Measurements from ENCODE around the gene GDPD3. TPM values are rescaled to one million over a fixed set of nuclear protein-coding genes. Genes with fewer than 3 reads are reported as not detected.

The GDPD3 gene
- total and polyA plus RNA-seq, 2 of the 13 experiments (the other 11 are each of a cell fraction or from before 2014, with no cell fraction given): 18.7 to 20.6 TPM

DNA sequence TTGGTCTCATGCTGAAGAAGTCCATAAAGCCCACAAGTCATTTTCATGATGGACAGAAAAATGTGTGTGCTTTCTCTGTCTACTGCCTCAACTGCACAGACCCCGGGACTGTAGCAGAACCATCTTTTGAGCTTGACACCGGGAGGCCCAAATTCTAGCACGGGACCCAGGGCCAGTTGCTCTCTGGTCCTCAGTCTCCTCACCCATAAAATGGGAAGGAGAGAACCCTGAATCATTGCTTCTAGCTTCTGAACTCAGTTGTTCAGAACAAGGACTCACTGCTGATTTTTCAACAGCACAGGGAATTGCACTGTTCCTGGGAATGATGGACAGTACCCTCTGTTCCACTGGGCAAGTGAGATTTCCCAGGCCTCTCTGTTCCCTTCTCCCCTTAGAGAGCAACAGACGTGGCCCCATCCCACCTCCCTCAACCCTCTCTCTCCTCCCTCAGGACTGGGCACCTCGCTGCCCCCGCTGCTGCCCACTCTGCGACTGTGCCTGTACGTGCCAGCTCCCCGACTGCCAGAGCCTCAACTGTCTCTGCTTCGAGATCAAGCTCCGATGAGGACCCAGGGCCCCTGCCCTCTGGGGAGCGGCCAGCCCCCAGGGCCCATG, 50.0 kb downstream of the GDPD3 start (continued):
- TF ChIP-seq, protein P1, sequence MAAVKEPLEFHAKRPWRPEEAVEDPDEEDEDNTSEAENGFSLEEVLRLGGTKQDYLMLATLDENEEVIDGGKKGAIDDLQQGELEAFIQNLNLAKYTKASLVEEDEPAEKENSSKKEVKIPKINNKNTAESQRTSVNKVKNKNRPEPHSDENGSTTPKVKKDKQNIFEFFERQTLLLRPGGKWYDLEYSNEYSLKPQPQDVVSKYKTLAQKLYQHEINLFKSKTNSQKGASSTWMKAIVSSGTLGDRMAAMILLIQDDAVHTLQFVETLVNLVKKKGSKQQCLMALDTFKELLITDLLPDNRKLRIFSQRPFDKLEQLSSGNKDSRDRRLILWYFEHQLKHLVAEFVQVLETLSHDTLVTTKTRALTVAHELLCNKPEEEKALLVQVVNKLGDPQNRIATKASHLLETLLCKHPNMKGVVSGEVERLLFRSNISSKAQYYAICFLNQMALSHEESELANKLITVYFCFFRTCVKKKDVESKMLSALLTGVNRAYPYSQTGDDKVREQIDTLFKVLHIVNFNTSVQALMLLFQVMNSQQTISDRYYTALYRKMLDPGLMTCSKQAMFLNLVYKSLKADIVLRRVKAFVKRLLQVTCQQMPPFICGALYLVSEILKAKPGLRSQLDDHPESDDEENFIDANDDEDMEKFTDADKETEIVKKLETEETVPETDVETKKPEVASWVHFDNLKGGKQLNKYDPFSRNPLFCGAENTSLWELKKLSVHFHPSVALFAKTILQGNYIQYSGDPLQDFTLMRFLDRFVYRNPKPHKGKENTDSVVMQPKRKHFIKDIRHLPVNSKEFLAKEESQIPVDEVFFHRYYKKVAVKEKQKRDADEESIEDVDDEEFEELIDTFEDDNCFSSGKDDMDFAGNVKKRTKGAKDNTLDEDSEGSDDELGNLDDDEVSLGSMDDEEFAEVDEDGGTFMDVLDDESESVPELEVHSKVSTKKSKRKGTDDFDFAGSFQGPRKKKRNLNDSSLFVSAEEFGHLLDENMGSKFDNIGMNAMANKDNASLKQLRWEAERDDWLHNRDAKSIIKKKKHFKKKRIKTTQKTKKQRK (IDR thresholded peaks at IDR 0.05; ENCODE audit: low read length): no peak
- TF ChIP-seq FOXO1 (CRISPR knock-in tag; IDR thresholded peaks at IDR 0.05) (no peak; the same call in 1 of the 2 replicates), ZBTB7A (CRISPR knock-in tag; IDR thresholded peaks at IDR 0.05) (no peak), IRF2 (CRISPR knock-in tag; IDR thresholded peaks at IDR 0.05) (0 out of 2 replicates have a peak, but pooled peaks have one; percentile 17), ZSCAN22 (CRISPR knock-in tag; IDR thresholded peaks at IDR 0.05) (no peak), ZBTB38 (CRISPR knock-in tag; IDR thresholded peaks at IDR 0.05) (no peak), ZKSCAN8 (CRISPR knock-in tag; IDR thresholded peaks at IDR 0.05; ENCODE audit: borderline replicate concordance) (no peak), CBX2 (IDR thresholded peaks at IDR 0.05; ENCODE audit: low read depth, low read length) (no peak), CBX2 (CRISPR knock-in tag; IDR thresholded peaks at IDR 0.05; ENCODE audit: low read depth) (no peak), ZFP41 (CRISPR knock-in tag; IDR thresholded peaks at IDR 0.05; ENCODE audit: borderline replicate concordance) (peak; percentile 20; the same call in 1 of the 2 replicates), ZNF230 (CRISPR knock-in tag; IDR thresholded peaks at IDR 0.05) (no peak), ZNF136 (CRISPR knock-in tag; IDR thresholded peaks at IDR 0.05; ENCODE audit: low read depth) (no peak), MBD4 (IDR thresholded peaks at IDR 0.05; ENCODE audit: borderline replicate concordance, low read length) (no peak), ZNF317 (CRISPR knock-in tag; IDR thresholded peaks at IDR 0.05) (no peak), NCOA2 (CRISPR knock-in tag; IDR thresholded peaks at IDR 0.05) (0 out of 2 replicates have a peak, but pooled peaks have one; percentile 9), PRMT3 (CRISPR knock-in tag; IDR thresholded peaks at IDR 0.05; ENCODE audit: borderline replicate concordance, low read depth) (no peak), REPIN1 (CRISPR knock-in tag; IDR thresholded peaks at IDR 0.05; ENCODE audit: borderline replicate concordance, low read depth) (no peak)
- TF ChIP-seq, protein P2, sequence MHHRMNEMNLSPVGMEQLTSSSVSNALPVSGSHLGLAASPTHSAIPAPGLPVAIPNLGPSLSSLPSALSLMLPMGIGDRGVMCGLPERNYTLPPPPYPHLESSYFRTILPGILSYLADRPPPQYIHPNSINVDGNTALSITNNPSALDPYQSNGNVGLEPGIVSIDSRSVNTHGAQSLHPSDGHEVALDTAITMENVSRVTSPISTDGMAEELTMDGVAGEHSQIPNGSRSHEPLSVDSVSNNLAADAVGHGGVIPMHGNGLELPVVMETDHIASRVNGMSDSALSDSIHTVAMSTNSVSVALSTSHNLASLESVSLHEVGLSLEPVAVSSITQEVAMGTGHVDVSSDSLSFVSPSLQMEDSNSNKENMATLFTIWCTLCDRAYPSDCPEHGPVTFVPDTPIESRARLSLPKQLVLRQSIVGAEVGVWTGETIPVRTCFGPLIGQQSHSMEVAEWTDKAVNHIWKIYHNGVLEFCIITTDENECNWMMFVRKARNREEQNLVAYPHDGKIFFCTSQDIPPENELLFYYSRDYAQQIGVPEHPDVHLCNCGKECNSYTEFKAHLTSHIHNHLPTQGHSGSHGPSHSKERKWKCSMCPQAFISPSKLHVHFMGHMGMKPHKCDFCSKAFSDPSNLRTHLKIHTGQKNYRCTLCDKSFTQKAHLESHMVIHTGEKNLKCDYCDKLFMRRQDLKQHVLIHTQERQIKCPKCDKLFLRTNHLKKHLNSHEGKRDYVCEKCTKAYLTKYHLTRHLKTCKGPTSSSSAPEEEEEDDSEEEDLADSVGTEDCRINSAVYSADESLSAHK (CRISPR knock-in tag; IDR thresholded peaks at IDR 0.05; ENCODE audit: borderline replicate concordance): no peak
- TF ChIP-seq, protein P3, sequence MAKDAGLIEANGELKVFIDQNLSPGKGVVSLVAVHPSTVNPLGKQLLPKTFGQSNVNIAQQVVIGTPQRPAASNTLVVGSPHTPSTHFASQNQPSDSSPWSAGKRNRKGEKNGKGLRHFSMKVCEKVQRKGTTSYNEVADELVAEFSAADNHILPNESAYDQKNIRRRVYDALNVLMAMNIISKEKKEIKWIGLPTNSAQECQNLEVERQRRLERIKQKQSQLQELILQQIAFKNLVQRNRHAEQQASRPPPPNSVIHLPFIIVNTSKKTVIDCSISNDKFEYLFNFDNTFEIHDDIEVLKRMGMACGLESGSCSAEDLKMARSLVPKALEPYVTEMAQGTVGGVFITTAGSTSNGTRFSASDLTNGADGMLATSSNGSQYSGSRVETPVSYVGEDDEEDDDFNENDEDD (CRISPR knock-in tag; IDR thresholded peaks at IDR 0.05; ENCODE audit: borderline replicate concordance): no peak
- TF ChIP-seq, protein P4, sequence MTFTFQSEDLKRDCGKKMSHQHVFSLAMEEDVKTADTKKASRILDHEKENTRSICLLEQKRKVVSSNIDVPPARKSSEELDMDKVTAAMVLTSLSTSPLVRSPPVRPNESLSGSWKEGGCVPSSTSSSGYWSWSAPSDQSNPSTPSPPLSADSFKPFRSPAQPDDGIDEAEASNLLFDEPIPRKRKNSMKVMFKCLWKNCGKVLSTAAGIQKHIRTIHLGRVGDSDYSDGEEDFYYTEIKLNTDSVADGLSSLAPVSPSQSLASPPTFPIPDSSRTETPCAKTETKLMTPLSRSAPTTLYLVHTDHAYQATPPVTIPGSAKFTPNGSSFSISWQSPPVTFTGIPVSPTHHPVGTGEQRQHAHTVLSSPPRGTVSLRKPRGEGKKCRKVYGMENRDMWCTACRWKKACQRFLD (CRISPR knock-in tag; IDR thresholded peaks at IDR 0.05; ENCODE audit: borderline replicate concordance): no peak; the same call in 1 of the 2 replicates

Measured in HepG2 (cell line).